HG03565 (cell line): Measurements from ENCODE around the gene TRMT1L.

Source experiments
- ATAC-seq: cut with Tn5 transposase; IDR thresholded peaks from one replicate; pipeline ENCODE4 v1.9.1; 2021; ENCODE audit warnings: mild to moderate bottlenecking, moderate library complexity; ENCODE audit not compliant: unreplicated experiment

TRMT1L gene

DNA sequence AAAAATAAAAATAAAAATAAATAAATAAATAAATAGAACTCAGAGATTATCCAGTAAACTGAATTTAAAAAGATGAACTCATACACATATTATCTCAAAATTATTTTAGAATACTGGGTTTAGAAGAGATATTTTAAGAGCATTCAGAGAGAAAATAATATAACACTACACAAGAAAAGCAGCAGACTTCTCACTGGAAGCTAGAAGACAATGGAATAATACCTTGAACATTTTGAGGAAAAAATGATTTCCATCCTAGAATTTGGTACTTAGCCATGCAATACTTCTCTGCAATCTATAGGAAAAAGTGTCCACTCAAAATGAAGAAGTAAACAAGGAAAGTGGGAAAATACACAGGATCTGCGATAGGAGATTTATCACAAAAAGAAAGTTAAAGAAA, 24.2 kb downstream of the TRMT1L start:
- no peak for ATAC-seq

- no peak for ATAC-seq
Measured at GRCh38 chr1:185129708-185130107, 27.0 kb downstream of the TRMT1L start.

DNA sequence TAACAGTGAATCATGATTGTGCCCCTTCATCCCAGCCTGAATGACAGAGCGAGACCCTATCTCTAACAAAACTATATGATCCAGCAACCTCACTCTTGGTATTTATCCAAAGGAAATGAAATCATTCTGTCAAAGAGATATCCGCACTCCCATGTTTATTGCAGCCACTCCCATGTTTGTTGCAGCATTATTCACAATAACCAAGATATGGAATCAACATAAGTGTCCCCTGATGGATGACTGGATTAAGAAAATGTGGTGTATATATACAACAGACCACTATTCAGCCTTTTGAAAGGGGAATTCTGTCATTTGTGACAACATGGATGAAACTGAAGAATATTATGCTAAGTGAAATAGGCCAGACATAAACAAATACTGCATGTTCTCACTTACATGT, 44.4 kb downstream of the TRMT1L start:
- ATAC-seq: no peak

GRCh38 chr1:185111873-185112272, 44.9 kb downstream of the TRMT1L start:
- ATAC-seq: no peak

DNA sequence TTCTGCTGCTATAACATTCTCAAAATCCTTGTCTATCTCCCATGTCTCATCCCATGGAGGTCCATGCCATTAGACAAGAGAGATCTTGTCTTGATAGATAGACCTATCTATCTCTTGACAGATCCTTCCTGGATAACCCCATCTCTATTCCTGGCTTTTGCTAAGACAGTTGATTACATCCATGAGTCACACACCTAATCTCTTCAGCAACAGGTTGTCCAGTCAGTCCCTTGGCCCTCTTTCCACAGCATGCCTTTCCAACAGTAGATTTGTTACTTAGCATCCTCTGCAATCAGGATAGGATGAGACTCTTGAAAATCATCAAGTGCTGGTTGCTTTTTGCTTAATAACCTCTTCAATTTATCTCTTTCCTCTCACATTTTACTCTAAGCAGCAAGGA, 46.6 kb downstream of the TRMT1L start:
- no peak for ATAC-seq

GRCh38 chr1:185108321-185108720, 48.4 kb downstream of the TRMT1L start:
- no peak for ATAC-seq

DNA sequence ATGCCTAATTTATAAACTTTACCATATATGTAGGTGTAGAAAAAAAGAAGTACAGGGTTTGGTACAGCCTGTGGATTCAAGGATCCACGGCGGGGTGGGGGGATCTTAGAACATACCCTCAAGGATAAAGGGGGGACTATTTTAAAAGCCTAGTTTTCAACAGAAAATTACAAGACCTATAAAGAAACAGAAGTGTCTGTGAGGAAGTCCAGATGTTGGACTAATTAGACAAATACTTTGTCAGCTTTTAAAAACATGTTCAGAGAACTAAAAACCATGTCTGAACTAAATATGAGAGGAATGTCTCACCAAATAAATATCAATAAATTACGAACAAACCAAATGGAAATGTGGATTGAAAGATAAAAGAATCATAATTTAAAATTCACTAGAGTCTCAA, 51.6 kb downstream of the TRMT1L start:
- no peak for ATAC-seq

DNA sequence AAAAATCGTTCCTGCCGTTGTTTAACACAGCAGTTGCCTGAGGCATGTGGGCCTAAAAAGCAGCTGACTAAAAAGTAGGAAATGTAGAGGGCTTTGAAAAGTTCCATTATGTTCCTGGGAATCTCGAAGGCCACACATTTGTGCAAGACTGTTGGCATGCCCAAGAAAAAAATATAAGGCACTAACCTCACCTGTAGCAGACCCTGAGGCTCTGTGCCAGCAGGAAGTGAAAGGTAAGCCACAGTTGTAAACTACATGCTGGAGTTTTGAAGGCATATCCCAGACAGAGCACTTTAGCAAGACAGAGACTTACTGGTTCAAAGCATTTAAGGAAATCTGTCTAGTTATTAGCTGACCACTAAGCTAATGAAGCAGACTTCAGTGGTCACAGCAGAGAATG, 52.7 kb downstream of the TRMT1L start:
- no peak for ATAC-seq

GRCh38 chr1:185096531-185096930, 60.2 kb downstream of the TRMT1L start:
- ATAC-seq: no peak

DNA sequence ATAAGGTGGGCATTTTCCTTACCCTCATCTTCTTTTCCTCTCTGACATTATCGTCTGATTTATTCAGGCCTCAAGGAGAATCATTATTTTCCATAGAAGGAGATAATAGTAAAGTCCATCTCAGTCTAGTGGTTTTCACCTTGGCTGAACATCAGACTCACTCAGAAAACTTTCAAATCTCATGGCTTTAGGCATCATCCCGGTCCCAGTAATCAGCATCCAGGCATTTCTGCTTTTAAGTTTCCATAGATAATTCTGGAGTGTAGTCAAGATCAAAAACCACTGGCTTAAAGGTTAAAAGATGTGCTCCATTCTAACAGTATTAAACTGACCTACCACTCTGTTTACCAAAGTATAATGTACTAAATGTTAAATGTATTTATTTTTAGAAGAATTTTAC, 62.0 kb downstream of the TRMT1L start:
- no peak for ATAC-seq

GRCh38 chr1:185091480-185091879, 65.3 kb downstream of the TRMT1L start:
- ATAC-seq: no peak

DNA sequence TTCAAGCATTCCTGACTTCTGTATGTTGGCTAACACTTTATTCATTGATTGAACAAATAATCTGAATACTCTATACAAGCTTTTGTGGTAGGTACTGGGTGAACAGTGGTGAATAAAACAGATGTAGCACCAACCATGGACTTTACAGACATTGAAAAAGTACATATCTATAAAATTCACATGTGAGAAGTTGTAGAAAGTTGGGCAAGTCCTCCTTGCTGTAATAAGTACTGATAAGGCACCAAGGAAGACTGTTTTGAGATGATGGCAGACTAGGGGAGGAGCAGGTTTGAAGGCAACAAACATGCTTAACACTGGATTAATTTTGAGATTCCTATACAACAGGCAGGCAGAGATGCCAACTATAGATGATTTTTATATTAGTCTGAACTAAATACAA, 69.0 kb downstream of the TRMT1L start:
- no peak for ATAC-seq

DNA sequence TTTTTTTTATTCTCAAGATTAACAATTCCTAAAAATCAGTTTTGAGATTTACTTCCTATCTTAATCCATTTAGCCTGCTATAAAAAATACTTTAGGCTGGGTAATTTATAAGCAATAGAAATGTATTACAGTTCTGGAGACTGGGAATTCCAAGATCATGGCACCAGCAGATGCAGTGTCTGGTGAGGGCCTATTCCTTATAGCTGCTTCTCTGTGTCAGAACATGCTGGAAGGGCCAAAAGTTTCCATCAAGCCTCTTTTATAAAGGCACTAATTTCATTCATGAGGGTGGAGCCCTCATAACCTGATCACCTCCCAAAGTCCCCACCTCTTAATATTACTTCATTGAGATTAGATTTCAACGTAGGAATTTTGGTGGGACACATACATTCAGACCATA, 69.7 kb downstream of the TRMT1L start:
- ATAC-seq: no peak

DNA sequence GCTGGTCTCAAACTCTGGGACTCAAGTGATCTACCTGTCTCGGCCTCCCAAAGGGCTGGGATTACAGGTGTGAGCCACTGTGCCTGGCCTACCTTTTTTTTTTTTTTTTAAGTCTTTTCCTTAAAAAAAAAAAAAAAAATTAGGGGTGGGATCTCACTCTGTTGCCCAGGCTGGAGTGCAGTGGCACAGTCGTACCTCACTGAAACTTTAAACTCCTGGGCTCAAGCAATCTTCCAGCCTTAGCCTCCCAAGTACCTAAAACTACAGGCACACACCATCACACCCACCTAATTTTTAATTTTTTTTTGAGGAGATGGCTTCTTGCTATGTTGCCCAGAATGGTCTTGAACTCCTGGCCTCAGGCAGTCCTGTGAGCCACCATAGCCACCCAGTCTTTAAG, 72.9 kb downstream of the TRMT1L start:
- no peak for ATAC-seq

GRCh38 chr1:185080422-185080821, 76.3 kb downstream of the TRMT1L start:
- no peak for ATAC-seq

- no peak for ATAC-seq
Measured at GRCh38 chr1:185077374-185077773, 79.4 kb downstream of the TRMT1L start.

- ATAC-seq: no peak
Measured at GRCh38 chr1:185075476-185075875, 81.3 kb downstream of the TRMT1L start.

DNA sequence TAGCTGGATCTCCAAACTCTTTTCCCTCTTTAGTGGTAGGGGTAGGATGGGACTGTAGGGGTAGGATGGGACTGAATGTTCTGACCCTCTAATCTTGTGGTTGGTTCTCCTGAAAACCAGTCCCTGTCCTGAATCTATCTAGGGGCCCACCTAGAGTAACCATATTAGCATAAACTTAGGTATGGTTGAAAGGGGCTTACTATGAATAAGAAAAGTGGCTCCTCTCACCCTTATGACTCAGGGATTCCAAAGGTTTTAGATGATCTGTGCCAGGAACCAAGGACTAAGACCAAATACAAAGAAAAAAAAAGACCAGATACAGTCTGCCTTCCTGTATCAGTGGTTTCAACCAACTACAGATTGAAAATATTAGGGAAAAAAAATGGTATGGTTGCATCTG, 82.4 kb downstream of the TRMT1L start:
- no peak for ATAC-seq

DNA sequence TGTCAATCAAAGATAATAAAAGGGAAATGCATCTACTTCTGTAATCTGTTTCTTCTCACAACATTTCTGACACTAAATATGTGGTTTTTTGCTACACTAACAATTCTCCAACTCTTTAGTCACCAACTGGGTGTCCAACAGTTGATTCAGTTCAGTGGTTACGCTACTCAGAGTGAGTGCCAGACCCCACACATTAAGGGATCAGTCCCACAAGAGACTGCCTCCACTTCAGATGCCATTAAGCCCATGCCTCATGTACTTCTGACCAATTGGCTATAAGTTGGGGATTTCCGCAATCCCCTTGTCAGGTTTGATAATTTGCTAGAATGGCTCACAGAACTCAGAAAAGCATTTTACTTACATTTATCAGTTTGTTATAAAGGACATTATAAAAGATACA, 83.0 kb downstream of the TRMT1L start:
- ATAC-seq: no peak

DNA sequence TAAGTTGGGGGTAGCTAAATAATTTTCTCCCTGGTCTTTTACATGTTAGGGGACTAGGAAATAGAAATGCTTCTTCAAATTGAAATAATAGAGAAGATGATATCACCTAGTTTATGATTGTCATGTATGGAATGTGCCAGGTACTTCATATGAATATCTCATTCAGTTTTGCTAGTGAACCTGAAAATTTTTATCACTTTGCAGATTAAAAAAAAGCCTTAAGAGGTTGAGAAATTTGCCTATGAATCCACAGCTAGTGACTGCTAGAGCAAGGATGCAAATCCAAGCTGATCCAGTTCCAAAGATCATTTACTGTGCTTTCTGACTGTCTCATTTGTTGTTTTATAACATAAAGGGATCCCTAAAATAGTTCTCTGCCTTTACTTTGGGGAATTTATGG, 86.7 kb downstream of the TRMT1L start:
- ATAC-seq: no peak

GRCh38 chr1:185069202-185069772, 87.5 kb downstream of the TRMT1L start:
- ATAC-seq: no peak

DNA sequence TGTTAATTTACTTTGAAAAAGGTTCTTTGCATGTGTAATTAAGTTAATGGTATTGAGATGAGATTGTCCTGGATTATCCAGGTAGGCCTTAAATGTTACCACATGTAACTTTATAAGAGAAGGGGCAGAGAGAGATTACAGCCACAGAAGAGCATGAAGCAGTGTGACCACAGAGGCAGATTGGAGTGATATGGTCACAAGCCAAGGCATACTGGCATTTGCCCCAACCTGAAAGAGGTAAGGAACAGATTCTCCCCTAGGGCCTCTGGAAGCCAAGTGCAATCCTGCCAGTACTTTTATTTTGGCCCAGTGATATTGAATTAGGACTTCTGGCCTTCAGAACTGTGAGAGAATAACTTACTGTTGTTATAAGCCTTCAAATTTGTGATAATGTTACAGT, 88.4 kb downstream of the TRMT1L start:
- no peak for ATAC-seq
